ENCODE data around the gene SATB2.

SATB2 gene

GRCh38 chr2:199469514-199470360, 12.0 kb upstream of the SATB2 start:
- H3K27ac ChIP-seq, result no peak overlapping the region
- TF ChIP-seq ZFX (IDR thresholded peaks at IDR 0.05), result no peak
- no peak for TF ChIP-seq CTCF (conservative IDR thresholded peaks at IDR 0.05)

DNA sequence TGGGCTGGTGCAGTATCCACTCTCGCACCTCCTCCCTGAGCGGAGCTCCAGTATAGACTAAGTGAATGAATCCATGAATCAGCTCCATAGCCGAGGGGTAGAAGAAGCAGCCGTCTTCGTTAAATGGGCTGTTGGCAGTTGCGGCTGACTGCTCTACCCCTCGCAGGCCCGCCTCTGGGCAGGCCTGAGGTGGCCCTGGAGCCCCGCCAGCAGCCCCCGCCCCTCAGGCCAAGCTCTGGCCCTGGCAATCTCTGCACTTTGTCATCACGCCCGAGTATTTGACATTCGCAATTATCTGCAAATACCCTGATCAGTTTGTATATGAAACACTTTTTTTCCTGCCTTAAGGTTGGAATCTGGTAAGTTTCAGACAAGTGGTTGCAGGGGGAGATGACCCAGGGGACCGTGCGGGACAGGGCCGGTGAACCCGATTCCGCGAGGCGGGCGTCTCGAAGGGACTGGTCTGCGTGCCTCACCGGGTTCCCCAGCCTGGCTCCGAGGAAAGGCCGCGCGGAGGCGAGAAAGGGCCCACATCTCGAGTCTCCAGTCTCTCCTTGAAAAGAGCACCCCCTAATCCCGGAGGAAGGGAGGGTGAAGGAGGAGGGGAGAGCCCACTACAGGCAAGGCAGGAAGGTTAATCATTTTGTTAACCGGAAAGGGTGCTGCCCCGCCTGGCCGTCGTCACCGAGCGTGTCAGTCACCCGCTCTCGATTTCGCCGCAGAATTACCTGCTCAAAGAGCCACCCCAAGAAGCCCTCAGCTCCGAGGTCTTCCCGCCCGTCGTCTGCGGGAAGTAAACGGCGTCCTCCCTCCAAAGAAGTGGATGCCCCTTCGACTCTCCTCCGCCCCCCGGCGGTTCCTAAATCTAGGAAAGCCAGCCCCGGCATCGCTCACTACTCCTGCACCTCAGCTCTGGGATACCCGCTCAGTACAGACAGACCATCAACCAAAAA, 11.1 kb upstream of the SATB2 start:
- no peak overlapping the region for H3K27ac ChIP-seq
- TF ChIP-seq ZFX (IDR thresholded peaks at IDR 0.05) (no peak), CTCF (conservative IDR thresholded peaks at IDR 0.05) (no peak)

DNA sequence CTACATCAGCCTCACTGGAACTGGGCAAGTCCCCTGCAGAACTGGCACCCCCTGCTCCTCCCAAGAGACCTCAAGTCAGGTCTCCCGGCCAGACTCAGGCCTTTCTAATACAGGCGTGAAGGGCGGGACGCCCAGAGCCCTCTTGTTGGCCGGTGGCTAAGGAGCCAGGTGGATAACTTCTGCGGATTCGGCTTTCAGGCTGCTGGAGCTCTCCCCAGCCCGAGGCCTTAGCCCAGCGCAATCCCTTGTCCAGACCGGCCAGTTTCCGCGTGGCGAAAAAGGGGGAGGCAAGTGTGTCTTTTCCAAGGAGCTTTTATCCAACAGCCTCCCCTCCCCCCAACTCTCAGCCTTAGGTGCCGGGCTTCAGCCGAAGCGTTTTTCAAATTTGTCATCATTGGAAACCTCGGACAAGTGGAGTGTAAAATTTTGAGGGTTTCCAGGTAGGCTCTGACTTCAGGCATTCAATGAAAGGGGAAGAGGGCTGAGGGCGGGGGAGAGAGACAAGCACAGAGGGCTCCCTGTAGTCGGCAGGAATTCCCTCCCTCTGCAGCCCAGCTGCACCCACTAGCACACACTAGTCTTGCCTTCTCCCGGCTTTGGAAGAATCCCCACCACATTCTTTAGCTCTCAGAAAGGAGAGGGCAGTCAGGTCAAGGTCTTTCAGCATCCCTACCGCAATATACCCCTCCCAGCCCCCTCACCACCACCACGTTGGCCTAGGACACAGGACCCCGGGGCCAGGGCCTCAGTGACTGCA, 9.5 kb upstream of the SATB2 start:
- TF ChIP-seq CTCF (conservative IDR thresholded peaks at IDR 0.05), result no peak
- TF ChIP-seq ZFX (IDR thresholded peaks at IDR 0.05), result no peak
- no peak overlapping the region for H3K27ac ChIP-seq

GRCh38 chr2:199466692-199467065, 8.9 kb upstream of the SATB2 start:
- TF ChIP-seq ZFX (IDR thresholded peaks at IDR 0.05) (no peak), CTCF (conservative IDR thresholded peaks at IDR 0.05) (no peak)
- H3K27ac ChIP-seq, result no peak overlapping the region

DNA sequence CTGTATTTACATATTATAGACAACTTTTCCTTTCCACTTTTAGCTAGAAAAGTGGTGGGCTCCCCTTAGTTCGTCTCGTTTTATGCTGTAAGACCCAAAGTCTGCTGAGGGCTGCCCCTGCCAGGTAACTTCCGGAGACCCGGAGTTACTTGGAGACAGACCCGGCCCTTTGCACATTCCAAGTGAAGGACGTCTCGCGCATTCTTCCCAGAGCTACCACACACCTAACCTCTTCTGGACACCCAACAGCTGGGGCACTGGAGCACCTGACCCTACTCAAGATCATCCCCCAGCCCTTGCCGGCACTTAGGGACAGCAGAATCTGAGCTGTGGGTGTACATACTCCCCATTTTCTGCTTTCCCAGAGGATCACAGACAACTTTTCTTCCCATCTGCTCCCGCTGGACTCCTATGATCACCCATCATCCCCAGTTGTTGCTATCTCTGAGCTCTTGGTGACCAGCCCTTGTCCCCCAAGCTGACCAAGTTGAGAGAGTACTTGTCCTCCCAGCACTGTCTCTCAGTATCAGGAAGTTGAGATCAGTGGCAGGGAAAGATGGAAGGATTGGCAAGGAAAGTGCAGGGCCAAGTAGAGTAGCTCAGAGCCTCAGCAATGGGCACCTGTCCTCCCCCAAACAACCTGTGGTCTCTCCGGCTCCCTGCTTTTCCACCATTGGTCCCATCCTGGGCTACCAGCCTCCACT, 8.4 kb upstream of the SATB2 start:
- no peak overlapping the region for H3K27ac ChIP-seq
- TF ChIP-seq CTCF (conservative IDR thresholded peaks at IDR 0.05), result no peak
- no peak for TF ChIP-seq ZFX (IDR thresholded peaks at IDR 0.05)

DNA sequence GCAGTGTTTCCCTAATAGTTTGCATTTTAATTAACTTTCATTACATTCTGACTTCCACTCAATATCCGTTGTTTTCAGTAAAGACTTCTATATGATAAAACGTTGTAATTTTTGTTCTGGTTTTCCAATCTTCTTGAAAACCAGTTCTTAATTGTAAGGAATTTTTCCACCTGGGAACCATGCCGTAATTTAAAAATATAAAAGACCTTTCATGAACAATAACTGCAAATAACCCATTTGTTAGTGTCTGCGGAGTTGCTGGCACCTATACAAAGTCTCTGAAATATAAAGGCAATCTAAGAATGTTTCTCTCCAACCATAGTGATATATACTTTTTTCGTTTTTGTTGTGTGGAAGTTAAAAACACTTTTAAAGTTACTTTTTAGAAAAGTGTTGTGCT, 7.7 kb upstream of the SATB2 start:
- TF ChIP-seq ZFX (IDR thresholded peaks at IDR 0.05), result no peak
- no peak for TF ChIP-seq CTCF (conservative IDR thresholded peaks at IDR 0.05)
- H3K27ac ChIP-seq, result no peak overlapping the region

Measured in C4-2B (cell line).